ENCODE data around the gene FARP2. TPM values are rescaled to one million over a fixed set of nuclear protein-coding genes. Genes with fewer than 3 reads are reported as not detected.

FARP2 gene
- polyA plus RNA-seq, 1 of the 3 experiments (the other 2 are of a cell fraction): 11.5 TPM

- no peaks in the 10 kb centered on the region for H3K27me3 ChIP-seq (ENCODE audit: insufficient read depth)
- ChIA-PET CTCF (interaction anchor here (0.7 to 3.4 kb wide), 10 partner anchors 9 to 495 kb away, joined by 3 to 29 read pairs (median 3); partner anchors contain the start of gene KIF1A), POLR2A (interaction anchor here (0.6 to 3.0 kb wide), 8 partner anchors 11 to 212 kb away, joined by 3 to 24 read pairs (median 3); partner anchors contain the start of gene MTERF4)
- WGBS (ENCODE audit: low lambda C conversion rate): 9% methylated on average over 17 of the region's 38 CpGs
- peaks cover 13 to 26% of the 10 kb centered on the region in 2 experiments for H3K36me3 ChIP-seq (replicated peaks in 1 of 2; ENCODE audit: control insufficient read depth in 1 of 2, insufficient read depth in 2 of 2, low read length in 1 of 2)
- peak overlapping the region; percentile 96 to 97 for H3K4me3 ChIP-seq (ENCODE audit: low read depth in 2 of 2, low read length in 1 of 2)
- H2AFZ ChIP-seq (ENCODE audit: low read depth): peak overlapping the region; percentile 79
- no peaks in the 10 kb centered on the region for H3K9me3 ChIP-seq
- no peaks in the 10 kb centered on the region for H3K9me2 ChIP-seq
- H3K4me1 ChIP-seq (ENCODE audit: control insufficient read depth in 1 of 2, insufficient read depth in 2 of 2, low read depth in 1 of 2, low read length in 1 of 2): peaks cover 17 to 24% of the 10 kb centered on the region in 2 experiments; a peak in 3 of 4 replicates
- peaks cover 53% of the 10 kb centered on the region for H4K20me1 ChIP-seq (ENCODE audit: insufficient read depth)
- H3K79me2 ChIP-seq (ENCODE audit: insufficient read depth): peaks cover 92% of the 10 kb centered on the region
- peak overlapping the region; percentile 99 to 100 for H3K27ac ChIP-seq (ENCODE audit: low read depth in 2 of 2, low read length in 1 of 2)
- H3F3A ChIP-seq (replicated peaks; ENCODE audit: insufficient read depth): peaks cover 12% of the 10 kb centered on the region
- no peak for DNase-seq
- peak overlapping the region; percentile 99 for H3K9ac ChIP-seq
- TF ChIP-seq FOXJ3 (CRISPR knock-in tag; IDR thresholded peaks at IDR 0.05): no peak
- 0 out of 2 replicates have a peak, but pooled peaks have one; percentile 81 for TF ChIP-seq MXI1 (IDR thresholded peaks at IDR 0.05; ENCODE audit: low read depth, low read length)
- peak overlapping the region; percentile 88 for H3K4me2 ChIP-seq
Measured at GRCh38 chr2:241314226-241315092, 41.6 kb upstream of the FARP2 start.

- H2AFZ ChIP-seq (ENCODE audit: low read depth): peak within 1 kb of the TSS; percentile 79
- H3K27ac ChIP-seq (ENCODE audit: low read depth in 2 of 2, low read length in 1 of 2): peak within 1 kb of the TSS; percentile 99 to 100
- peaks cover 22 to 25% of the 10 kb centered on the region in 2 experiments; a peak in 3 of 4 replicates for H3K4me1 ChIP-seq (ENCODE audit: control insufficient read depth in 1 of 2, insufficient read depth in 2 of 2, low read depth in 1 of 2, low read length in 1 of 2)
- peak within 1 kb of the TSS; percentile 99 for H3K9ac ChIP-seq
- peaks cover 13 to 33% of the 10 kb centered on the region in 2 experiments for H3K36me3 ChIP-seq (replicated peaks in 1 of 2; ENCODE audit: control insufficient read depth in 1 of 2, insufficient read depth in 2 of 2, low read length in 1 of 2)
- ChIA-PET CTCF (interaction anchor here (0.8 to 3.4 kb wide), 10 partner anchors 8 to 496 kb away, joined by 3 to 29 read pairs (median 3); partner anchors contain the start of gene KIF1A), POLR2A (interaction anchor here (0.6 to 3.0 kb wide), 8 partner anchors 11 to 213 kb away, joined by 3 to 24 read pairs (median 3); partner anchors contain the start of gene MTERF4)
- H3F3A ChIP-seq (replicated peaks; ENCODE audit: insufficient read depth): peaks cover 12% of the 10 kb centered on the region
- no peaks in the 10 kb centered on the region for H3K27me3 ChIP-seq (ENCODE audit: insufficient read depth)
- WGBS (ENCODE audit: low lambda C conversion rate): 0% methylated on average over 23 of the region's 73 CpGs
- peak within 1 kb of the TSS; percentile 96 to 97 for H3K4me3 ChIP-seq (ENCODE audit: low read depth in 2 of 2, low read length in 1 of 2)
- DNase-seq: peak; percentile 99
- H3K4me2 ChIP-seq: peak within 1 kb of the TSS; percentile 89
- H3K79me2 ChIP-seq (ENCODE audit: insufficient read depth): peaks cover 92% of the 10 kb centered on the region
- H3K9me2 ChIP-seq: no peaks in the 10 kb centered on the region
- no peaks in the 10 kb centered on the region for H3K9me3 ChIP-seq
- H4K20me1 ChIP-seq (ENCODE audit: insufficient read depth): peaks cover 55% of the 10 kb centered on the region
- TF ChIP-seq USF2 (IDR thresholded peaks at IDR 0.05; ENCODE audit: borderline replicate concordance, low read depth, low read length) (peak; percentile 90), CTCF (IDR thresholded peaks at IDR 0.05) (peak; percentile 60), REST (IDR thresholded peaks at IDR 0.05; ENCODE audit: low read depth, low read length) (no peak), RFX5 (IDR thresholded peaks at IDR 0.05; ENCODE audit: low read length) (no peak), MEF2A (IDR thresholded peaks at IDR 0.05; ENCODE audit: borderline replicate concordance, low read depth) (no peak), EZH2phosphoT487 (IDR thresholded peaks at IDR 0.05; ENCODE audit: borderline replicate concordance, low read depth) (no peak), SMC3 (IDR thresholded peaks at IDR 0.05; ENCODE audit: low read depth, low read length) (0 out of 2 replicates have a peak, but pooled peaks have one; percentile 7), FOXM1 (IDR thresholded peaks at IDR 0.05; ENCODE audit: low read depth) (no peak), RAD21 (IDR thresholded peaks at IDR 0.05; ENCODE audit: low read length) (peak; percentile 19; the same call in 1 of the 2 replicates), USF1 (IDR thresholded peaks at IDR 0.05; ENCODE audit: borderline replicate concordance, low read depth) (peak; percentile 98), RCOR1 (IDR thresholded peaks at IDR 0.05; ENCODE audit: low read length) (no peak), MXI1 (IDR thresholded peaks at IDR 0.05; ENCODE audit: low read depth, low read length) (no peak; the same call in none of the 2 replicates), MAX (IDR thresholded peaks at IDR 0.05; ENCODE audit: low read depth) (peak; percentile 73), TCF12 (IDR thresholded peaks at IDR 0.05) (0 out of 2 replicates have a peak, but pooled peaks have one; percentile 10)
Measured at GRCh38 chr2:241315093-241315878, 40.8 kb upstream of the FARP2 start, which contains the start of gene HDLBP. Gene HDLBP, minus strand, starts transcription at chr2:241315672. Its CDS starts 48,803 bp downstream, at chr2:241266869.
